Smooth muscle cell (in vitro differentiated cells): ENCODE data around the gene SLC40A1. TPM values are rescaled to one million over a fixed set of nuclear protein-coding genes. Genes with fewer than 3 reads are reported as not detected.
A peak's percentile ranks its signal among the peaks of the same experiment; 100 is the strongest.

ENCODE experiments used
- DNase-seq: peaks from one replicate; lab custom pipeline; 2025; ENCODE audit not compliant: unreplicated experiment; lab: John Stamatoyannopoulos, UW
- H2AFZ ChIP-seq: fragments of 200-600 bp; sonication (generic); 2 replicates; pipeline ENCODE4 v1.6.0; 2016; ENCODE audit warnings: antibody characterized with exemption, low read depth, mild to moderate bottlenecking
- H3F3A ChIP-seq: fragments of 200-600 bp; sonication (generic); 2 replicates; pipeline ENCODE4 v1.6.0; 2017; ENCODE audit warnings: antibody characterized with exemption, low read depth
- H3K27ac ChIP-seq: fragments of 200-600 bp; sonication (generic); 2 replicates; pipeline ENCODE4 v1.5.1; 2016; ENCODE audit warnings: low read depth, mild to moderate bottlenecking
- H3K27me3 ChIP-seq: fragments of 200-600 bp; sonication (generic); 2 replicates; pipeline ENCODE4 v1.6.1; 2016; ENCODE audit warnings: low read depth, mild to moderate bottlenecking
- H3K36me3 ChIP-seq: fragments of 200-600 bp; sonication (generic); 2 replicates; pipeline ENCODE4 v1.5.1; 2016; ENCODE audit warnings: low read depth
- H3K4me1 ChIP-seq: fragments of 200-600 bp; sonication (generic); 2 replicates; pipeline ENCODE4 v1.5.1; 2016; ENCODE audit warnings: low read depth
- H3K4me2 ChIP-seq: fragments of 200-600 bp; sonication (generic); 2 replicates; pipeline ENCODE4 v1.6.0; 2016; ENCODE audit warnings: mild to moderate bottlenecking
- H3K4me3 ChIP-seq: fragments of 200-600 bp; sonication (generic); 2 replicates; pipeline ENCODE4 v1.5.1; 2016; ENCODE audit warnings: mild to moderate bottlenecking
- H3K79me2 ChIP-seq: fragments of 200-600 bp; sonication (generic); 2 replicates; pipeline ENCODE4 v1.6.0; 2016; ENCODE audit warnings: low read depth, mild to moderate bottlenecking
- H3K9ac ChIP-seq: fragments of 200-600 bp; sonication (generic); 2 replicates; pipeline ENCODE4 v1.6.0; 2016; ENCODE audit warnings: low read depth
- H3K9me3 ChIP-seq: fragments of 200-600 bp; sonication (generic); replicated peaks from 2 replicates; pipeline ENCODE4 v1.5.1; 2016; ENCODE audit warnings: low read depth
- H4K20me1 ChIP-seq: fragments of 200-600 bp; sonication (generic); 2 replicates; pipeline ENCODE4 v1.6.0; 2016; ENCODE audit warnings: low read depth
- CTCF ChIP-seq: fragments of 200-600 bp; sonication (generic); IDR thresholded peaks from 2 replicates; pipeline ENCODE4 v1.5.1; 2017; ENCODE audit warnings: borderline replicate concordance, mild to moderate bottlenecking, antibody characterized with exemption; ENCODE audit not compliant: insufficient read depth, poor library complexity, severe bottlenecking
- WGBS: methylation state at CpG from one replicate; pipeline ENCODE4 v1.1.7; 2016; ENCODE audit warnings: low lambda C conversion rate; 5-methylcytosine and 5-hydroxymethylcytosine counted together
- polyA plus RNA-seq: library from polyadenylated mRNA; unstranded; fragments of >200 nt; fragmentation: Nextera tagmentation; extraction: Ambion mirVana; gene quantifications from 2 replicates; pipeline ENCODE4 v1.2.1, GENCODE V29; 2016
- total RNA-seq: library from RNA; depleted of rRNA; stranded (reverse); fragments of >200 nt; gene quantifications from 2 replicates; pipeline ENCODE4 v1.2.3, GENCODE V29; 2014

SLC40A1 gene
- total and polyA plus RNA-seq, 2 experiments from 2014 or later: 8.7 to 10.5 TPM

- TF ChIP-seq CTCF: no peak
- no peaks in the 10 kb centered on the region for H3K79me2 ChIP-seq
- H3K9me3 ChIP-seq: no peaks in the 10 kb centered on the region
- H2AFZ ChIP-seq: no peak overlapping the region
- H3K9ac ChIP-seq: no peak overlapping the region
- WGBS: 80% methylated on average over 6 of the region's 6 CpGs
- no peak overlapping the region for H3K4me3 ChIP-seq
- no peaks in the 10 kb centered on the region for H3K4me1 ChIP-seq
- no peak overlapping the region for H3K4me2 ChIP-seq
- no peaks in the 10 kb centered on the region for H4K20me1 ChIP-seq
- no peaks in the 10 kb centered on the region for H3K27me3 ChIP-seq
- no peaks in the 10 kb centered on the region for H3K36me3 ChIP-seq
- H3F3A ChIP-seq: no peaks in the 10 kb centered on the region
- no peak overlapping the region for H3K27ac ChIP-seq
- no peak for DNase-seq
Observed at GRCh38 chr2:189558516-189559272, 21.9 kb downstream of the SLC40A1 start.

GRCh38 chr2:189557373-189557772 lies 23.2 kb downstream of the SLC40A1 start:
- WGBS: 56% methylated on average over 1 of the region's 1 CpG
- no peak for TF ChIP-seq CTCF
- H3K36me3 ChIP-seq: no peaks in the 10 kb centered on the region
- H3K4me1 ChIP-seq: no peaks in the 10 kb centered on the region
- peak overlapping the region; percentile 4 for H3K4me3 ChIP-seq
- H3K4me2 ChIP-seq: peak overlapping the region; percentile 74
- no peaks in the 10 kb centered on the region for H3K79me2 ChIP-seq
- no peaks in the 10 kb centered on the region for H3F3A ChIP-seq
- H4K20me1 ChIP-seq: no peaks in the 10 kb centered on the region
- DNase-seq: no peak
- no peaks in the 10 kb centered on the region for H3K27me3 ChIP-seq
- H3K27ac ChIP-seq: peak overlapping the region; percentile 57
- H3K9ac ChIP-seq: no peak overlapping the region
- peak overlapping the region; percentile 91 for H2AFZ ChIP-seq
- no peaks in the 10 kb centered on the region for H3K9me3 ChIP-seq

- Histone ChIP-seq H4K20me1 (no peaks in the 10 kb centered on the region), H3K27me3 (no peaks in the 10 kb centered on the region), H3K4me1 (no peaks in the 10 kb centered on the region), H3K79me2 (no peaks in the 10 kb centered on the region), H3K9ac (no peak overlapping the region), H3K36me3 (no peaks in the 10 kb centered on the region), H3F3A (no peaks in the 10 kb centered on the region), H3K4me2 (no peak overlapping the region), H3K27ac (no peak overlapping the region), H3K9me3 (no peaks in the 10 kb centered on the region), H3K4me3 (no peak overlapping the region), H2AFZ (no peak overlapping the region)
- WGBS: over 99% methylated on average over 7 of the region's 7 CpGs
- no peak for TF ChIP-seq CTCF
- DNase-seq: no peak
Observed at GRCh38 chr2:189556526-189556925, 24.1 kb downstream of the SLC40A1 start.

GRCh38 chr2:189555232-189555631 lies 25.4 kb downstream of the SLC40A1 start:
- no peak overlapping the region for H3K4me3 ChIP-seq
- no peak overlapping the region for H3K27ac ChIP-seq
- DNase-seq: no peak
- no peaks in the 10 kb centered on the region for H3K36me3 ChIP-seq
- no peak overlapping the region for H3K9ac ChIP-seq
- no peaks in the 10 kb centered on the region for H3K9me3 ChIP-seq
- no peaks in the 10 kb centered on the region for H4K20me1 ChIP-seq
- no peaks in the 10 kb centered on the region for H3K79me2 ChIP-seq
- no peak for TF ChIP-seq CTCF
- WGBS: 61% methylated on average over 2 of the region's 2 CpGs
- H3K27me3 ChIP-seq: no peaks in the 10 kb centered on the region
- no peak overlapping the region for H3K4me2 ChIP-seq
- H2AFZ ChIP-seq: no peak overlapping the region
- no peaks in the 10 kb centered on the region for H3K4me1 ChIP-seq
- no peaks in the 10 kb centered on the region for H3F3A ChIP-seq
